Sigmoid colon (tissue), 3 donors: ENCODE data around the gene NAXE.

ENCODE experiments used
- POLR2A ChIP-seq, 2 donors: fragments of 450-650 bp; IDR thresholded peaks; one replicate each; pipeline ENCODE4 v1.6.1; 2016; ENCODE audit warnings: antibody characterized with exemption in 2 of 2, mild to moderate bottlenecking in 2 of 2, moderate library complexity in 2 of 2
- TF ChIP-seq, protein P1 (sequence below), 4 experiments: fragments of 450-650 bp in 3 of 4; fragments of 200-600 bp in 1 of 4; IDR thresholded peaks; one replicate each; pipeline ENCODE4 v1.5.1; 2016 to 2019; ENCODE audit warnings: antibody characterized with exemption in 4 of 4, mild to moderate bottlenecking in 3 of 4, moderate library complexity in 2 of 4

GRCh38 chr1:156591432-156592157 lies at the start of gene NAXE:
- peak; percentile 46 to 72 for TF ChIP-seq POLR2A (IDR thresholded peaks at IDR 0.05)
- TF ChIP-seq, protein P1, sequence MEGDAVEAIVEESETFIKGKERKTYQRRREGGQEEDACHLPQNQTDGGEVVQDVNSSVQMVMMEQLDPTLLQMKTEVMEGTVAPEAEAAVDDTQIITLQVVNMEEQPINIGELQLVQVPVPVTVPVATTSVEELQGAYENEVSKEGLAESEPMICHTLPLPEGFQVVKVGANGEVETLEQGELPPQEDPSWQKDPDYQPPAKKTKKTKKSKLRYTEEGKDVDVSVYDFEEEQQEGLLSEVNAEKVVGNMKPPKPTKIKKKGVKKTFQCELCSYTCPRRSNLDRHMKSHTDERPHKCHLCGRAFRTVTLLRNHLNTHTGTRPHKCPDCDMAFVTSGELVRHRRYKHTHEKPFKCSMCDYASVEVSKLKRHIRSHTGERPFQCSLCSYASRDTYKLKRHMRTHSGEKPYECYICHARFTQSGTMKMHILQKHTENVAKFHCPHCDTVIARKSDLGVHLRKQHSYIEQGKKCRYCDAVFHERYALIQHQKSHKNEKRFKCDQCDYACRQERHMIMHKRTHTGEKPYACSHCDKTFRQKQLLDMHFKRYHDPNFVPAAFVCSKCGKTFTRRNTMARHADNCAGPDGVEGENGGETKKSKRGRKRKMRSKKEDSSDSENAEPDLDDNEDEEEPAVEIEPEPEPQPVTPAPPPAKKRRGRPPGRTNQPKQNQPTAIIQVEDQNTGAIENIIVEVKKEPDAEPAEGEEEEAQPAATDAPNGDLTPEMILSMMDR (IDR thresholded peaks at IDR 0.05), result no peak
